Dermis blood vessel endothelial cell (primary cell): ENCODE results near the gene EFCAB10. TPM values are rescaled to one million over a fixed set of nuclear protein-coding genes. Genes with fewer than 3 reads are reported as not detected.
A peak's percentile ranks its signal among the peaks of the same experiment; 100 is the strongest.
"Not testable (repeated sequence)": the region's sequence is repeated elsewhere in the genome, so short reads cannot be mapped to it uniquely, and the experiment has no call there.

Experiments
- DNase-seq: peaks from one replicate; pipeline ENCODE4 v3.0.0; 2010
- total RNA-seq: library from RNA; depleted of rRNA; stranded (reverse); fragments of >200 nt; gene quantifications from 2 replicates; pipeline ENCODE4 v1.2.3, GENCODE V29; 2014

The EFCAB10 gene, protein sequence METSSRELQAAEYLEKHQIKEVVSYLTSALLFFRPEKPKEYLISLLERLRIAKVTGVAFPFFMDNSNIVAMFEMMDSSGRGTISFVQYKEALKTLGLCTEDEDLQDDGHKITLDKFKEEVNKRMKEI
- total RNA-seq = not detected in 2 replicates

DNA sequence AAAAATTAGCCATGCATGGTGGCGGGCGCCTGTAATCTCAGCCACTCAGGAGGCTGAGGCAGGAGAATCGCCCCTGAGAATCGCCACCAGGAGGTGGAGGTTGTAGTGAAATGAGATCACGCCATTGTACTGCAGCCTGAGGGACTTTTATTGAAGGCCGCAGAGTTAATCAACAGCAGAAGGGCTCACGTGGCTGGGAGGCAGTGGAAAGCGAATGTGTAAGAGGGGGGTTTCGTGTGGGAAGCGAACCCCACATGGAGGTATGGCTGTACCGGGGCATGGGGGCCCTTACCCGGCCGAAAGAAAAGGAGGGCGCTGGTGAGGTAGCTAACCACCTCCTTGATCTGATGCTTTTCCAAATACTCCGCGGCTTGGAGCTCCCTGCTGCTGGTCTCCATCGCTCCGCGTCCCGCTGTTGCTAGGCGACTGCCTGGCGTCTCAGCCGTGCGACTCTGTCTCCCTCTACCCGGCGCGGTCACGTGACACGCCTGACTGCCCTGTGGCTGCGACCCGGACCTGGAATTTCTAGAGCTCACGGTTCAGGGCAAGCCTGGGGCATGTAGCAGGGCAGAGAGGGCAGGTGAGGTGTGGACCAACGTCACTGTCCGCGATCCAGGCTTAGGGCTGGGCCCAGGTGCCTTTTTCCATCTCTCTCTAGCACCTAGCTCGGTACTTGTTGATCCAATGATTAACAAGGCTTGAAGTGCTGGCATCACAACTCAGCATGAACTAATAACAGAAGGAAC lies at the start of gene EFCAB10:
EFCAB10 (minus strand) TSS at position 428 of the 746 bp plus-strand sequence; CDS start at position 398, 30 bp downstream.
- peak; percentile 68 for DNase-seq

DNA sequence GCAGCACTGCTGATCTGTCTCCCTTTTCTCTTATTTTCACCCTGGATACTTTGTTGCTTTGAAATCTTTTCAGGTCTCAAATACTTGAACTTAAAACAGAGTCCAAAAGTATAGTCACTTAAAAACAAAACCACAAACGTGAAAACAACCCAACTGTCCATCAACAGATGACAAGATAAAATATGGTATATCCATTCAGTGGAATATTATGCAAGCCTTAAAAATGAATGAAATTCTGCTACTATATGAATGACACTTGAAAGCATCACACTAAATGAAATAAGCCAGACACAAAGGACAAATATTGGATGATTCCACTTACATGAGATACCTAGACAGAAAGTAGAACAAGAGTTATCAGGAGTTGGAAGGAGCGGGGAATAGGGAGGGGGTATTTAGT lies 44.7 kb upstream of the EFCAB10 start:
- no peak for DNase-seq

DNA sequence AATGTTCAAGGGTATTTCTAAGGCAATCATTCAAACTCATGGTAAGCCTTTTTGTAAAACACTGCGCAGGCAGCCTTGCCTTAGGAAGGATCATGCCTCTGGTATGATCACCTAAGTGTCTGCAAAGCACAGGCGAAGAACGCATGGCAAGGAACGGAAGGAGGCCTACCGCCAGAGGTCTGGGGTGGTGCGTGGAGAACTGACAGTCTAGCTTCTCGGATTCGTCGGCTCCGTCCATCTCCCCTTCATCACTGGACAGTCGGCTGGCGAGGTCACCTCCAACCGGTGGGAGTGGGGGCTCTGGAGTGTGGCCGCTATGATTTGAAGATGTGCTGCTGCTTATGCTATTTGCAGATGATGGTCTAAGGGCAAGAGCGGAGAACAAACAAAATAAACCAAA lies 42.6 kb upstream of the EFCAB10 start:
- no peak for DNase-seq

DNA sequence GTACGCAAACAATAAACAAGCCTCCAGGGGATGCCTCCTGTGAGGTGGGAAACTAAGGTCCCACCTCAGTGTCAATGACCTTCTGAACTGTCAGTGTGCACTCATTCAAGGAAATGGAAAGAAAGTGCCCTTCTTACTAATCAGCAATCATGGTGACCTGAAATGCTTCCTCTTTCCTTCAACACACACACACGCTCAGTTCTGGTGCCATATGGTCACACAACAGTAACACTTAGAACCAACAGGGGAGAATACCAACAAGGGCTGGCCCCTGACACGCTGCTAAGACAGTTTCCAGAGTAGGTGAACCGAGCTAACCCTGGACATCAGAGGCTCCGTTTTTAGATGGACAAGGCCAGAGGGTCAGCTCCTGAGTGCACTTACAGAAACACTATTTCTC lies 42.1 kb upstream of the EFCAB10 start:
- DNase-seq = no peak

DNA sequence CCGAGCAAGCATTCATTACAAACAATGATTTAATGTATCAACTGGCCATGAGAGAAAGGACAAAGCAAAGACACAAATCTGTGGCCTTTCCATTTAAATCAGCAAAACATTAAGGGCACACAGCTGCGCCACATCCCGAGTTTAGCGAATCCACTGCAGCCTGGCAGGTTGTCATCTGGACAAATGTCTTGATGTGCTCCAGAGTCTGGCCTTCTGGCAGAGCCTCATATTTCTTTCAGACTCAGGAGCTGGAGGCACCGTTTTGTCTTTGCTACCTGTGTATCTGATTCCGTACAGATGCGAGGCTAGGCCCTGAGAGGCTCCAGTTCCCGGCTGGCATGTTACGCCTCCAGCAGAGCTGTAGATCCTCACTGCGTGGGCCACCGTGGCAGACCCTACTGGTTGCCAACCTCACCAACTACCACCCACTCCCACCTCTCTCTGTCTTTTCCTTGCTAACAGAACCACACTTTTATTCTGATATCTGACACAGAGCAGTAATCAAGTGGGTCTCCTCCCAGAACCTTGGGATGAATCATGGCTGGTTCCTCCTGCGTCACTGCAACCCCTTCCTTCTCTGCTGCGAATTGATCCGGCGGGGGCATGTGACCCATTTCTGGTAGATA lies 40.9 kb upstream of the EFCAB10 start:
- no peak for DNase-seq

GRCh38 chr7:105621617-105622016 lies 40.3 kb upstream of the EFCAB10 start:
- no peak for DNase-seq

DNA sequence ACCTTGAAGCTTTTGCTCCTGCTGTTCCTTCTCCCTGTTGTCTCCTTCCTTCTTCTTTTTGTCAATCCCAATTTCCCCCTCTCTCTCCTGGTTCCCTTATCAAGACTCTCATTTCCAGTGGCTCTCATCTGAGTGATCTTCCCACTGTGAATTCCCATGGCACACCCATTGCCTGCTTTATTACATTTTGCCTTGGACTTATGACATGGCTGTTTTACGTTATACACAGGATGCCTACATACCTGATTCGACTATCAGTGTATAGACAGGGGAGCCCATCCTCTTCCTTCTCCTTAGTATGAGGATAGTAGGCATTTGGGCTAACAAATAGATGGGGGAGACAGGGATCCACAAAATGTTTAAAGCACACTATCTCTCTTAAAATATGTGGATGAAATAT lies 39.9 kb upstream of the EFCAB10 start:
- DNase-seq = no peak

DNA sequence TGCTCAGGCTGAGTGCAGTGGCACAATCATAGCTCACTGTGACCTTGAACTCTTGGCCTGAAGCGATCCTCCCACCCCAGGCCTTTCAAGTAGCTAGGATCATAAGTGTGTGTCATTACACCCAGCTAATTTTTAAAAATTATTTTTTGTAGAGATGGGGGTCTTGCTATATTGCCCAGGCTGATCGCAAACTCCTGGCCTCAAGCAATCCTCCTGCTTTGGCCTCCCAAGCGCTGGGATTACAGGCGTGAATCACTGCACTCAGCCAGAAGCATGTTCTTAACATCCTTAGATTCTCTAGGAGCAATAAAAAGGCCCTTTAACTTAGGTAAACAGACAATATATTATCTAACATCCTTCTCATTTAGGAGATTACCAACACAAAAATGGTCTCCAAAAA lies 38.3 kb upstream of the EFCAB10 start:
- DNase-seq = no peak

GRCh38 chr7:105618016-105618296 lies 36.7 kb upstream of the EFCAB10 start:
- DNase-seq = no peak

DNA sequence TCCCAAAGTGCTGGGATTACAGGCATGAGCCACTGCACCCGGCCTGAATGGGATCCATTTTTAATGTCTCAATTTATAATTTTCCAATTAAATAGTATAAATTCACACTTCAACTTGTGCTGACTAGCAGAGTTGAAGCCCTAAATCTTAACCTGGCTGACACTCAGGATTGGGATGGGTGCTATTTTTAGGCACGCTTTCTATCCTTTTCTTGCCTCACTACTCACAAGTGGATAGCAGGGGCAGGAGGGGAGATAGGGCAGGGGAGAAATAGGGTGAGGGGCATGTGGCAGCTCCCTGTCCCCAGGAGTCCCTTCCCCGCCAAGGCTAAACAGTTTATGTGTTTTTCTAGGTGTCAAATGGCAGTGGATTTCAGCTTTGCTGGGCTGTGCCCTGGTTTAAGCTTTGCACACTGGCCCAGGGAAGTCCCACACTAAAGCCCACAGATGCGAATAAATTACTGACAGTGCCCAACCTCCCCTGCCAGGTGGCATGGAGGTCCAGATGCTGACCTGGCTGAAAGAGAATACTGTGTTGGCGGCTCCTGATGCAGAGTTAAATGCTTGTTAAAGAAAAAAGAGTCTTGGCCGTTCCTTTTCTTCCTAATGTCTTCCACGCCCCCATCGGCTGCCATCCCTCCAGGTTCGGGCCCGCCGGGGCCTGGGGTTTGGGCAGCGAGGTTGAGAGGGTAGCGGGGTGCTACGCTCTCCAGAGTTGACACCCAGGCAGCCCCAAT lies 36.2 kb upstream of the EFCAB10 start:
- no peak for DNase-seq

DNA sequence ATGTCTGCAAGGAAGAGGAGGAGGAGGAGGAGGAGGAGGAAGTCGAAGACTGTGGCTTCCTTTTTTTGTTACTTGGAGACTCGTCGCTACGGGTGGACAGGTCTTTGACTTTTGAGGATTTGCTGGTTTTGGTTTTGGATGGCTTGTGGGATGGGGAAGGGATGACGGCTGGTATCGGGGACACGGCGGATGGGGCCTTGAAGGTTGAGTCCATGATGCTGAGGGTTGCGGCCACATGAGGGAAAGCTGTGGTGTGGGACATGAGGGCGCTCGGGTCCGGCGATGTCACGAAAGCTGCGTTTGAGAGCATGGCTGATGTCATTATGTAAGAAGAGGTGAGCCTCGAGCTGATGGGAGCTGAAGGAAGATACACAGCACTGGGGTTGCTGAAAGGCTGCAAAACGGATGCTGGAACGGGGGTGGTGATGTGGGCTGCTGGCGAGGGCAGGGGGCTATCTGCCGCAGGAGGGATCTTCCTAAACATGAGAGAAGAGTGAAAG lies 33.1 kb upstream of the EFCAB10 start:
- no peak for DNase-seq

DNA sequence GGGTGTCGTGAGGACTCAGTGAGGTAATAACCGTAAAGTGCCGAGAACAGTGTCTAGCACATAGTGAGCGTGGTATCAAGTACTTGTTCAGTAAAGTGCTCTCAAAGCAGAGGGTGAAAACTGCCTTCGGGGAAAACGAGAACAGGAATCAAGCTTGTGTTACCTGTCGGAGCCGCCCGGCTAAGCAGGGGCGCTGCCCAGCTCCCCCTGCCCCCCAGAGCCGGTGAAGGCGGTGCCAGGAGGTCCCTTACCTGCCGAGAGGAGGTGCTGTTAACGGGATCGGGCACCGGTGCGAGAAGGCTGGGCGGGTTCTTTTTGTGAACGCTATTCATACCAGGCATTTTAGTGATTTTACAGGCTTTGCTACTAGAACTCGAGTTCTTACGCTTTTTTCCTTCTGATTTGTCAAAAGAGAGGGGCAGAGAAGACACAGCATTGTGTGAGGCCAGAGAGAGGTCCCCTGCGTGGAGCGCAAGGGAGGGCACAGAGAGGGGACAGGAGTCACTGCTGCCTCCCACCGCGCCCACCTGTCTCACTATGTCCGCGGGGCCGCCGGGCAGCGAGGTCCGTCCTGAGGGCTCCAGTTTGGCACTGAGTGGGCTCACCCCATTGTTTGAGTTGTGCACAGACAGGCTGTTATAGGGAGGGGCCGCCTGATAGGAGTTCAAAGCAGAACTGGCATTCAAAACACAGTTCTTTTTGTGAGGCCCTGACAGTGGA lies 32.5 kb upstream of the EFCAB10 start:
- no peak for DNase-seq

DNA sequence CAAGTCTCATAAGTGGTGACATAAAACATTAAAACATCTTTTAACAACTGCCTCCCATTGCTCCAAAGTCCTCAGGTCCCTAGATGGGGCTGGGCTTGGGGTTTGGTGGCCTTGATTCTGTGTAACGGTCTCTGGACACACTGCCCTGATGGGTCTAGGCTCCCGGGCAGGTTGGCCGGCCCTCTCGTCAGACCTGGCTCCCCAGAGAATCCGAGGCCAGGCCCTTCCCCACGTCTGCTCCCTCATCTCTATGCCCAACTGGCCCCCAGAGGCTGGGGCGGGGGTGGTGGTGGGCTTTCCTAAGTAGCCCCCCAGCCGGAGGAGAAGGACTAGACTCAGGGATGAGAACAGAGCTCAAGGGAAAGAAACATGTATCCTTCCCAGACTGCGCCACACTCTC lies 31.5 kb upstream of the EFCAB10 start:
- DNase-seq = no peak

GRCh38 chr7:105611856-105612775 lies 30.8 kb upstream of the EFCAB10 start:
- no peak for DNase-seq

- no peak for DNase-seq
These were observed 29.1 kb upstream of the EFCAB10 start for GRCh38 chr7:105610165-105610930.

GRCh38 chr7:105602325-105603305 lies 21.3 kb upstream of the EFCAB10 start:
- no peak for DNase-seq

DNA sequence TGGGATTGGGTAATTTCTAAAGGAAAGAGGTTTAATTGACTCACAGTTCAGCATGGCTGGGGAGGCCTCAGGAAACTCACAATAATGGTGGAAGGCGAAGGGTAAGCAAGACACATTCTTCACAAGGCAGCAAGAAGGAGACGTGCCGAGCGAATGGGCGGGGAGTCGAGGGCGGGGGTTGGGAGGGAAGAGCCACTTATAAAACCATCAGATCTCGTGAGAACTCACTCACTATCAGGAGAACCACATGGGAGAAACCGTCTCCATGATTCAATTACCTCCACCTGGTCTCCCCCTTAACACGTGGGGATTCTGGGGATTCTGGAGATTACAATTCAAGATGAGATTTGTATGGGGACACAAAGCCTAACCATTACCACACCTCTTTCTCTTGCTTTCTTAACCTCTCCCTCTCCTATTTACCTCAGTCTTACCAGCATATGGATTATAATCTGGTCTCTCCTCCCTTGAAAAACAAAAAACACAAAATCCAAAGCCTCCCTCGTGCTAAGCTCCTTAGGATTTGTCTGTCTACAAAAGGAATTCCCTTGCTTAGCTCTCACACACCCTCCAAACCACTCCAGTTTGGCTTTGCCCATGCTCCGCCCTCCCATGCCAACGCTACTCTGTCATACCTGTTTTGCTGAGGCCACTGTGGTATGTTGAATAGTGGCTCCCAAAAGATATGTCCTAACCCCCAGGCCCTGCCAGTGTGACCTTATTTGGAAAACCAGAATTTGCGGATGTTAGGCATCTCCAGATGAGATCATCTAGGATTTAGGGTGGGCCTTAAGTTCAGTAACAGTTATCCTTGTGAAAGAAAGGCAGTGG lies 19.6 kb upstream of the EFCAB10 start:
- DNase-seq = no peak

- no peak for DNase-seq
These were observed 18.3 kb upstream of the EFCAB10 start for GRCh38 chr7:105599551-105599950.

GRCh38 chr7:105599080-105599479 lies 17.8 kb upstream of the EFCAB10 start:
- DNase-seq = not testable (repeated sequence)
